ENCODE results near the gene FGF12. TPM values are rescaled to one million over a fixed set of nuclear protein-coding genes. Genes with fewer than 3 reads are reported as not detected.

Gene FGF12
- total RNA-seq, 2 experiments from 2014 or later: not detected

GRCh38 chr3:192710366-192710765, 17.0 kb downstream of the FGF12 start:
- CTCF ChIA-PET: no interaction called here
- Mint-ChIP-seq H3K36me3 (ENCODE audit: low read depth) (no peaks in the 10 kb centered on the region), H3K4me3 (no peak overlapping the region), H3K27ac (no peak overlapping the region), H3K9me3 (peaks cover 3% of the 10 kb centered on the region), H3K4me1 (ENCODE audit: low read depth) (no peaks in the 10 kb centered on the region), H3K27me3 (peaks cover 2% of the 10 kb centered on the region)
- intact Hi-C loops (cut with micrococcal nuclease): no loop called here
- POLR2A ChIA-PET: no interaction called here
- DNase-seq (no peak), ATAC-seq (no peak)
- no peak for TF ChIP-seq CTCF (IDR thresholded peaks at IDR 0.05)

- CTCF ChIA-PET: no interaction called here
- H3K36me3 Mint-ChIP-seq (ENCODE audit: low read depth): no peaks in the 10 kb centered on the region
- H3K27me3 Mint-ChIP-seq: no peaks in the 10 kb centered on the region
- H3K4me3 Mint-ChIP-seq: no peak overlapping the region
- POLR2A ChIA-PET: no interaction called here
- no peak for TF ChIP-seq CTCF (IDR thresholded peaks at IDR 0.05)
- no peaks in the 10 kb centered on the region for H3K9me3 Mint-ChIP-seq
- no peaks in the 10 kb centered on the region for H3K4me1 Mint-ChIP-seq (ENCODE audit: low read depth)
- intact Hi-C loops (cut with micrococcal nuclease): no loop called here
- H3K27ac Mint-ChIP-seq: no peak overlapping the region
- no peak for DNase-seq
- no peak for ATAC-seq
Observed at GRCh38 chr3:192706272-192706671, 21.1 kb downstream of the FGF12 start.

- POLR2A ChIA-PET: no interaction called here
Observed at GRCh38 chr3:192700885-192701284, 26.5 kb downstream of the FGF12 start.

GRCh38 chr3:192696943-192697587, 30.3 kb downstream of the FGF12 start:
- ATAC-seq (no peak), DNase-seq (no peak)
- no peak overlapping the region for H3K4me3 Mint-ChIP-seq
- ChIA-PET POLR2A (no interaction called here), CTCF (no interaction called here)
- TF ChIP-seq CTCF (IDR thresholded peaks at IDR 0.05): no peak
- no peaks in the 10 kb centered on the region for H3K36me3 Mint-ChIP-seq (ENCODE audit: low read depth)
- intact Hi-C loops (cut with micrococcal nuclease): no loop called here
- H3K9me3 Mint-ChIP-seq: no peaks in the 10 kb centered on the region
- no peak overlapping the region for H3K27ac Mint-ChIP-seq
- H3K27me3 Mint-ChIP-seq: no peaks in the 10 kb centered on the region
- H3K4me1 Mint-ChIP-seq (ENCODE audit: low read depth): no peaks in the 10 kb centered on the region

More at GRCh38 chr3:192700885-192701284, 26.5 kb downstream of the FGF12 start:
- Mint-ChIP-seq H3K27ac (no peak overlapping the region), H3K36me3 (ENCODE audit: low read depth) (no peaks in the 10 kb centered on the region), H3K9me3 (no peaks in the 10 kb centered on the region), H3K27me3 (no peaks in the 10 kb centered on the region), H3K4me3 (no peak overlapping the region), H3K4me1 (ENCODE audit: low read depth) (no peaks in the 10 kb centered on the region)
- CTCF ChIA-PET: no interaction called here
- intact Hi-C loops (cut with micrococcal nuclease): no loop called here
- DNase-seq: no peak
- TF ChIP-seq CTCF (IDR thresholded peaks at IDR 0.05): no peak
- no peak for ATAC-seq

- POLR2A ChIA-PET: no interaction called here
- no peak for TF ChIP-seq CTCF (IDR thresholded peaks at IDR 0.05)
- H3K9me3 Mint-ChIP-seq: peaks cover 8% of the 10 kb centered on the region
Observed at GRCh38 chr3:192687488-192688152, 39.7 kb downstream of the FGF12 start.

More at GRCh38 chr3:192687488-192688152, 39.7 kb downstream of the FGF12 start:
- CTCF ChIA-PET: no interaction called here
- intact Hi-C loops (cut with micrococcal nuclease): no loop called here
- no peaks in the 10 kb centered on the region for H3K36me3 Mint-ChIP-seq (ENCODE audit: low read depth)
- H3K27me3 Mint-ChIP-seq: peaks cover 4% of the 10 kb centered on the region
- H3K27ac Mint-ChIP-seq: no peak overlapping the region
- H3K4me3 Mint-ChIP-seq: no peak overlapping the region
- DNase-seq (no peak), ATAC-seq (no peak)
- no peaks in the 10 kb centered on the region for H3K4me1 Mint-ChIP-seq (ENCODE audit: low read depth)

All from activated CD8-positive, alpha-beta T cell treated with anti-CD3 and anti-CD28 coated beads for 36 hours (primary cell).